ENCODE data around the gene NKD1. TPM values are rescaled to one million over a fixed set of nuclear protein-coding genes. Genes with fewer than 3 reads are reported as not detected.

NKD1 gene
- total RNA-seq, 4 donors from 2014 or later: 1.8 to 9.1 (median 2.6) TPM

DNA sequence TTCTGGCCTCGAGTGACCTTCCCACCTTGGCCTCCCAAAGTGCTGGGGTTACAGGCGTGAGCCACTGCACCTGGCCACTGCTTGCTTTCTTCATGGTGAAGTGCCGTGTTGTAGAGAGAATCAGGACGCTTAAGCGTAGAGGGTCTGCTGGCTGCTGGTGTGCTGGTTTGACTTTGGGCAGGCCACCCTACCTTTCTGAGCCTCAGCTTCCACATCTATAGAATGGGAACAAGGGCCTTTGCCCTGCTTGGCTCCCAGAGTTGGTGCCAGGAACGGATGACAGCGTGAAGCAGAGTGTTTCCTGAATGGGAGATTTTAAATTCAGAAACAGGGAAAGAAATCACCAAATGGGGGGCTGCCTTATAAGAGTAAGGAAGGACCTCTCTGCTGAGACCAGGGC is 60.9 kb downstream of the NKD1 start:
- Histone ChIP-seq H3K4me1 (peaks cover 9% of the 10 kb centered on the region), H3K36me3 (no peaks in the 10 kb centered on the region), H3K27me3 (no peaks in the 10 kb centered on the region), H3K4me3 (no peak overlapping the region), H3K27ac (no peak overlapping the region), H3K9me3 (no peaks in the 10 kb centered on the region)
- no peak for DNase-seq (ENCODE audit: low spot score in 2 of 2)
- TF ChIP-seq POLR2A (IDR thresholded peaks at IDR 0.05) (no peak), EP300 (IDR thresholded peaks at IDR 0.05) (no peak), POLR2AphosphoS5 (IDR thresholded peaks at IDR 0.05) (no peak)
- TF ChIP-seq, protein P1, sequence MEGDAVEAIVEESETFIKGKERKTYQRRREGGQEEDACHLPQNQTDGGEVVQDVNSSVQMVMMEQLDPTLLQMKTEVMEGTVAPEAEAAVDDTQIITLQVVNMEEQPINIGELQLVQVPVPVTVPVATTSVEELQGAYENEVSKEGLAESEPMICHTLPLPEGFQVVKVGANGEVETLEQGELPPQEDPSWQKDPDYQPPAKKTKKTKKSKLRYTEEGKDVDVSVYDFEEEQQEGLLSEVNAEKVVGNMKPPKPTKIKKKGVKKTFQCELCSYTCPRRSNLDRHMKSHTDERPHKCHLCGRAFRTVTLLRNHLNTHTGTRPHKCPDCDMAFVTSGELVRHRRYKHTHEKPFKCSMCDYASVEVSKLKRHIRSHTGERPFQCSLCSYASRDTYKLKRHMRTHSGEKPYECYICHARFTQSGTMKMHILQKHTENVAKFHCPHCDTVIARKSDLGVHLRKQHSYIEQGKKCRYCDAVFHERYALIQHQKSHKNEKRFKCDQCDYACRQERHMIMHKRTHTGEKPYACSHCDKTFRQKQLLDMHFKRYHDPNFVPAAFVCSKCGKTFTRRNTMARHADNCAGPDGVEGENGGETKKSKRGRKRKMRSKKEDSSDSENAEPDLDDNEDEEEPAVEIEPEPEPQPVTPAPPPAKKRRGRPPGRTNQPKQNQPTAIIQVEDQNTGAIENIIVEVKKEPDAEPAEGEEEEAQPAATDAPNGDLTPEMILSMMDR (IDR thresholded peaks at IDR 0.05): no peak
- 86% methylated on average over 6 of the region's 7 CpGs for WGBS

DNA sequence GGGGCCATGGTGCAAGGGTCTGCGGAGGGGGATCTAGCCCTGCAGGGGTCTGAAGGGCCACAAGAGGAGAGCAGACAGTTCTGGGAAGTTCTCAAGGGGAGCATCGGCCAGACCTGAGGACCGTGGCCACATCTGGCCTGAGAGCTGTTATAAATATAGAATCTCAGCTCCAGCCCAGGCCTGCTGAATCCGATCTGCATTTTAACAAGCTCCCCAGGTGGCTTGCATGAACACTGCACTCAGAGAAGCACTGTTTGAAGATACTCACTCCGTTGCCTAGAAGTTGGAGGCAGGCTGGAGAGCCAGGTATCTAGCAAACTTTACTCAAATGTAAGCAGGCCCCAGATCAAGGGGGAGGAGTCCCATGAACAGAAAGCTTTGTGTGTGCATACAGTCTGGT is 61.3 kb downstream of the NKD1 start:
- 100% methylated on average over 1 of the region's 5 CpGs for WGBS
- Histone ChIP-seq H3K27ac (no peak overlapping the region), H3K27me3 (no peaks in the 10 kb centered on the region), H3K9me3 (no peaks in the 10 kb centered on the region), H3K36me3 (no peaks in the 10 kb centered on the region), H3K4me1 (peaks cover 9% of the 10 kb centered on the region), H3K4me3 (no peak overlapping the region)
- DNase-seq (ENCODE audit: low spot score in 2 of 2): no peak
- TF ChIP-seq EP300 (IDR thresholded peaks at IDR 0.05) (no peak), POLR2AphosphoS5 (IDR thresholded peaks at IDR 0.05) (no peak), POLR2A (IDR thresholded peaks at IDR 0.05) (no peak)
- TF ChIP-seq, protein P1 (IDR thresholded peaks at IDR 0.05): no peak

DNA sequence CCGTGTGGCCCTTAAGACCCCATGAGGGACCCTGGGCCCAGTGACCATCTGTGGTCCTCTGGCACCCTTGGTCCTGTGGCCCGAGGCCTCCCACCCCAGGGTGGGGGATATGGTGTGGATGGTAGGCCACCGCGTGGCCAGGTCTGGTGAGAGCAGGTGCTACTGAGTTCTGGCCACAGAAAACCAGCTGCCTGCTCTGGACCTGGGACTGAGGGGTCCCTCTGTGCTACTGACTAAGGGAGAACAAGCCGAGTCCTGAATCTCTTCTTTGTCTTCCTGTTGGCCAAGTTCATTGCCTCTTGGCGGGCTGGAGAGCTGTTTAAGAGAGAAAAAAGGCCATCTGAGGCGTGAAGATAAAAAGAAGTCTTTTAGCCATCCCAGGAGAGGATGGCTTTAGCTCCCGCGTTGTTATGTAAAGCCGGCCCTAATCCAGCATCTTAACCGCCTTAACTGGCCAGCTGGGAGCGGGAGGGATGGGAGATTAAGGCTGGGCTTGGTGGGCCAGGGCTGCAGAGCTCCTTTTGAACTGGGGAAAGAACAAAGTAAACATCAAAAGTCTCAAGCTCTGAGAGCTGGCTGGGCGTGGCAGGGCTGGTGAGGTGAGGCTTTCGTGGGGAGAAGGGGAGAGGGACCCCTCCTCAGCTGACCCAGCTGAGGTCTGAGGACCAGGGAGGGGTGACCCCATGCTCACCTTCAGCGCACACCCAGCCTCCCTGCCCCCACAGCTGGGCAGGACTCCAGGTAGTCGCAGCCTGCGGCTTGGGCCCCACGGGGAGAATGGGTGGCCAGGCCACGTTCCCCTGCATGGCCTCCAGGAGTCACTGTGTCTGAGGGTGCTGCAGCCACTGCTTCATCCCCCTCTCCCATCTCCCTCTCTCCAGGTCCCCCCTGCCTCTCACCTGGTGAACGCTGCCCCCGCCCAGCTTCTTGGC is 62.4 kb downstream of the NKD1 start:
- Histone ChIP-seq H3K9me3 (no peaks in the 10 kb centered on the region), H3K4me3 (no peak overlapping the region), H3K36me3 (no peaks in the 10 kb centered on the region), H3K4me1 (peaks cover 12% of the 10 kb centered on the region), H3K27ac (no peak overlapping the region), H3K27me3 (no peaks in the 10 kb centered on the region)
- 86% methylated on average over 20 of the region's 21 CpGs for WGBS
- no peak for DNase-seq (ENCODE audit: low spot score in 2 of 2)
- TF ChIP-seq, protein P1 (IDR thresholded peaks at IDR 0.05): no peak
- TF ChIP-seq POLR2A (IDR thresholded peaks at IDR 0.05) (no peak), POLR2AphosphoS5 (IDR thresholded peaks at IDR 0.05) (no peak), EP300 (IDR thresholded peaks at IDR 0.05) (no peak)

DNA sequence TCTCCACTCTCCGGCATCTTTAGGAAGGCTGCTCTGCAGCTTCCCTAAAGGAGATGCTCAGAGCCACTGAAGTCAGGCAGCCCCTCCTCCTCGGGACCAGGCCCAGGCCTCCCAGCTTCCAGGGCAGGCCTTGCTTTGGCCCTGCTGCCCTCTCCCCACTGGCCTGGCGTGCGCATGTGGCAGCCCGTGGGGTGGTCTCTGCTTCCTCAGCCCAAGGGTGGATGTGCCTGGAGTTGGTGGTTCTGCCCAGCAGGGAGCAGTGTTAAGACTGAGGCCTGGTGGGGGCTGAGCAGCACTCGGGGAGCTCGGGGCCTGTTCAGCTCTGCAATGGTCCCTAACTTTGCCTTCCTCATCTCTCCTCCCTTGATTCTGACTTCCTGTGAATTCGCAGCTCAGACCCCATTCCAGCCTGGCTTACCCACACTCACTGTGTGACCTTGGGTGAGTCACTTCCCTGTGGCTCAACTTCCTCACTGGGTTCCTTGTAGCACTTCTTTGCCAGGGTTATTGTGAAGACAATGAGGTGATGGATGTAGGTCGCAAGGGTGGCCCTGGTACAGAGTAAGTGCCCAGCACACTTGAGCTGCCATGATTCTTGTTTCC is 63.2 kb downstream of the NKD1 start:
- no peak for TF ChIP-seq EP300 (IDR thresholded peaks at IDR 0.05)
- TF ChIP-seq, protein P1 (IDR thresholded peaks at IDR 0.05): no peak
- TF ChIP-seq POLR2A (IDR thresholded peaks at IDR 0.05): no peak
- TF ChIP-seq POLR2AphosphoS5 (IDR thresholded peaks at IDR 0.05): no peak
- H3K9me3 ChIP-seq: no peaks in the 10 kb centered on the region
- WGBS: 83% methylated on average over 9 of the region's 9 CpGs
- H3K27ac ChIP-seq: no peak overlapping the region
- peaks cover 17% of the 10 kb centered on the region for H3K4me1 ChIP-seq
- no peaks in the 10 kb centered on the region for H3K27me3 ChIP-seq
- DNase-seq (ENCODE audit: low spot score in 2 of 2): no peak
- no peak overlapping the region for H3K4me3 ChIP-seq
- H3K36me3 ChIP-seq: no peaks in the 10 kb centered on the region
